ENCODE measurements around the gene OR2A25. TPM values are rescaled to one million over a fixed set of nuclear protein-coding genes. Genes with fewer than 3 reads are reported as not detected.

OR2A25 gene
- total and polyA plus RNA-seq, 10 of the 15 experiments (the other 5 are each of a cell fraction or from before 2014, with no cell fraction given) = not detected

DNA sequence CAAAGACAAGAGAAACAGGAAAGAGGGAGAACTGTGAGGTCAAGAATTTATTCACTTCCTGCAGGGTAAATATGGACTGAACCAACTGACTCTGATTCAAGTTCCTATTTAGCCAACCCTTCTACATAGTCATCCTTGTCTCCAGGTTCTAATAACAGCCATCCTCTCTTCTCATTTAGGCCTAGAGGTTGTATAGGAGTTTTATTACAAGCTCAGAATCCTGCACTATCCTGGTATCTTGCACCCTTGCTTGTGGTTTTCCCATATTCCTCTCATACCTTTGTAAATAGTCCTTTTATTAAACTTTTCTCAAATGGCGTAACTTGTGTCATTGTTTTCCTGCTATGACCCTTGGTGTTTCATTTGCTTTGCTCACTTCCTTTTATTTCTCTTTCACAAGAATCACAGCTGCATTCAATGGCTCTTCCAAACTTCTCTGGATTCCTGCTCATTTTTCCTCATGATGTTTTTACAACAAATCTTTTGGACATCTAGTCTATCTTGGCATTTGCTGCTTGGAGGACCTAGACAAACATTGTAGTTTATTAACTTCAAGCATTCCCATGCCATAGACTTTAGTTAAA is 33.2 kb upstream of the OR2A25 start (continued):
- TF ChIP-seq, protein P1, sequence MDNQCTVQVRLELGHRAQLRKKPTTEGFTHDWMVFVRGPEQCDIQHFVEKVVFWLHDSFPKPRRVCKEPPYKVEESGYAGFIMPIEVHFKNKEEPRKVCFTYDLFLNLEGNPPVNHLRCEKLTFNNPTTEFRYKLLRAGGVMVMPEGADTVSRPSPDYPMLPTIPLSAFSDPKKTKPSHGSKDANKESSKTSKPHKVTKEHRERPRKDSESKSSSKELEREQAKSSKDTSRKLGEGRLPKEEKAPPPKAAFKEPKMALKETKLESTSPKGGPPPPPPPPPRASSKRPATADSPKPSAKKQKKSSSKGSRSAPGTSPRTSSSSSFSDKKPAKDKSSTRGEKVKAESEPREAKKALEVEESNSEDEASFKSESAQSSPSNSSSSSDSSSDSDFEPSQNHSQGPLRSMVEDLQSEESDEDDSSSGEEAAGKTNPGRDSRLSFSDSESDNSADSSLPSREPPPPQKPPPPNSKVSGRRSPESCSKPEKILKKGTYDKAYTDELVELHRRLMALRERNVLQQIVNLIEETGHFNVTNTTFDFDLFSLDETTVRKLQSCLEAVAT (IDR thresholded peaks at IDR 0.05) = no peak
- no peak for TF ChIP-seq ZNF384 (IDR thresholded peaks at IDR 0.05; ENCODE audit: borderline replicate concordance, low read depth, low read length)

GRCh38 chr7:144037414-144038035 is 32.1 kb upstream of the OR2A25 start:
- ChIA-PET SMC1A (ENCODE audit: uncharacterized antibody, unreplicated experiment) (interaction anchor here (0.9 kb wide), 2 partner anchors 10 to 90 kb away, joined by 3 to 4 read pairs; no protein-coding TSS in a partner anchor), CTCF (no interaction called here), RAD21 (ENCODE audit: unreplicated experiment) (no interaction called here), POLR2A (no interaction called here)
- intact Hi-C loops (cut with micrococcal nuclease; ENCODE audit: unreplicated experiment) = no loop called here
- WGBS (ENCODE audit: insufficient coverage, insufficient replicate concordance, low lambda C conversion rate, missing lambda C conversion rate) = 75% methylated on average over 1 of the region's 1 CpG
- no peaks in the 10 kb centered on the region for H3K9me3 ChIP-seq (replicated peaks; ENCODE audit: control insufficient read depth, insufficient read depth, low read length)
- TF ChIP-seq TAF1 (IDR thresholded peaks at IDR 0.05; ENCODE audit: borderline replicate concordance, low read depth, low read length) (no peak), TCF12 (IDR thresholded peaks at IDR 0.05; ENCODE audit: low read depth, low read length) (no peak), NRF1 (conservative IDR thresholded peaks at IDR 0.05; ENCODE audit: low read depth, low read length) (no peak), GATAD2B (conservative IDR thresholded peaks at IDR 0.05; ENCODE audit: low read depth) (no peak), SMC3 (IDR thresholded peaks at IDR 0.05; ENCODE audit: borderline replicate concordance, low read length) (no peak), JUNB (IDR thresholded peaks at IDR 0.05) (no peak), MYC (IDR thresholded peaks at IDR 0.05; ENCODE audit: insufficient read depth, insufficient read length, insufficient replicate concordance, low read length, severe bottlenecking) (no peak), EED (IDR thresholded peaks at IDR 0.05; ENCODE audit: low read depth) (no peak), CREM (IDR thresholded peaks at IDR 0.05; ENCODE audit: low read depth) (no peak)
- TF ChIP-seq, protein P2, sequence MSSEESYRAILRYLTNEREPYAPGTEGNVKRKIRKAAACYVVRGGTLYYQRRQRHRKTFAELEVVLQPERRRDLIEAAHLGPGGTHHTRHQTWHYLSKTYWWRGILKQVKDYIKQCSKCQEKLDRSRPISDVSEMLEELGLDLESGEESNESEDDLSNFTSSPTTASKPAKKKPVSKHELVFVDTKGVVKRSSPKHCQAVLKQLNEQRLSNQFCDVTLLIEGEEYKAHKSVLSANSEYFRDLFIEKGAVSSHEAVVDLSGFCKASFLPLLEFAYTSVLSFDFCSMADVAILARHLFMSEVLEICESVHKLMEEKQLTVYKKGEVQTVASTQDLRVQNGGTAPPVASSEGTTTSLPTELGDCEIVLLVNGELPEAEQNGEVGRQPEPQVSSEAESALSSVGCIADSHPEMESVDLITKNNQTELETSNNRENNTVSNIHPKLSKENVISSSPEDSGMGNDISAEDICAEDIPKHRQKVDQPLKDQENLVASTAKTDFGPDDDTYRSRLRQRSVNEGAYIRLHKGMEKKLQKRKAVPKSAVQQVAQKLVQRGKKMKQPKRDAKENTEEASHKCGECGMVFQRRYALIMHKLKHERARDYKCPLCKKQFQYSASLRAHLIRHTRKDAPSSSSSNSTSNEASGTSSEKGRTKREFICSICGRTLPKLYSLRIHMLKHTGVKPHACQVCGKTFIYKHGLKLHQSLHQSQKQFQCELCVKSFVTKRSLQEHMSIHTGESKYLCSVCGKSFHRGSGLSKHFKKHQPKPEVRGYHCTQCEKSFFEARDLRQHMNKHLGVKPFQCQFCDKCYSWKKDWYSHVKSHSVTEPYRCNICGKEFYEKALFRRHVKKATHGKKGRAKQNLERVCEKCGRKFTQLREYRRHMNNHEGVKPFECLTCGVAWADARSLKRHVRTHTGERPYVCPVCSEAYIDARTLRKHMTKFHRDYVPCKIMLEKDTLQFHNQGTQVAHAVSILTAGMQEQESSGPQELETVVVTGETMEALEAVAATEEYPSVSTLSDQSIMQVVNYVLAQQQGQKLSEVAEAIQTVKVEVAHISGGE (CRISPR knock-in tag; IDR thresholded peaks at IDR 0.05) = no peak
- no peaks in the 10 kb centered on the region for H3K36me3 ChIP-seq (ENCODE audit: control insufficient read depth in 2 of 2, insufficient read depth in 2 of 2, low read length in 1 of 2)
- H4K20me1 ChIP-seq (ENCODE audit: control insufficient read depth, insufficient read depth) = no peaks in the 10 kb centered on the region
- no peaks in the 10 kb centered on the region for H3K4me1 ChIP-seq (ENCODE audit: control insufficient read depth, insufficient read depth, low read length)
- no peaks in the 10 kb centered on the region for H3K27me3 ChIP-seq (replicated peaks in 1 of 2; ENCODE audit: control insufficient read depth in 2 of 2, insufficient read depth in 2 of 2, low read length in 1 of 2)
- no peak overlapping the region for H2AFZ ChIP-seq (ENCODE audit: control insufficient read depth, low read depth, low read length)
- no peaks in the 10 kb centered on the region for H3K79me2 ChIP-seq (ENCODE audit: control insufficient read depth, insufficient read depth, low read length)
- ATAC-seq (no peak), DNase-seq (ENCODE audit: low read depth, low spot score) (no peak), FAIRE-seq (no peak)
- H3K9ac ChIP-seq (ENCODE audit: control insufficient read depth, insufficient read depth, low read length) = no peak overlapping the region
- no peak overlapping the region for H3K27ac ChIP-seq (ENCODE audit: control insufficient read depth, insufficient read depth)
- no peak overlapping the region for H3K4me3 ChIP-seq
- BruUV-seq (replicated peaks) = no TSS peak
- in situ Hi-C loops (cut with MboI) = no loop called here
- H3K4me2 ChIP-seq (ENCODE audit: control insufficient read depth, insufficient read depth) = no peak overlapping the region

Measured in GM12878 (cell line).